NCI-H345 (cell line): ENCODE data around the gene ST7.
A peak's percentile ranks its signal among the peaks of the same experiment; 100 is the strongest.

Experiments
- DNase-seq: peaks from one replicate; lab custom pipeline; 2025; lab: John Stamatoyannopoulos, UW

ST7 gene

GRCh38 chr7:116979430-116979829, 26.1 kb downstream of the ST7 start:
- DNase-seq = no peak

DNA sequence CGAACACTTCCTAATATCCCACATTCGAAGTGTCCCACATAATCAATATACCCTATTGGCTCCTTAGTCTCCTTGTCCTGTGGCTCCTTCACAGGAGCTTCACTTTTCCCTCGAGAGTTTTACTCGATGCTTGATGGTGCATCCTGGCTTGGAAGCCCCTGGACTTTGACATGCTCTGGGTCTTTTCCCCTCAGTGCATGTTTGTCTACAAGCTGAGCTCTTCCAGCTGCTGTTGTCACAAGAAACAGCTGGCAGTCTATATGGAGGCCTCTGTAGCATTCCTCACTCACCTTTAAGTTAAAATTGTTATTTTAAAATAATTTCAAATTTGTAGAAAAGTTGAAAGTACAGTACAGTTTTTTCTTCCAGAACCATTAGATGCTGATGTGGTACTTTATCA, 27.1 kb downstream of the ST7 start:
- no peak for DNase-seq

DNA sequence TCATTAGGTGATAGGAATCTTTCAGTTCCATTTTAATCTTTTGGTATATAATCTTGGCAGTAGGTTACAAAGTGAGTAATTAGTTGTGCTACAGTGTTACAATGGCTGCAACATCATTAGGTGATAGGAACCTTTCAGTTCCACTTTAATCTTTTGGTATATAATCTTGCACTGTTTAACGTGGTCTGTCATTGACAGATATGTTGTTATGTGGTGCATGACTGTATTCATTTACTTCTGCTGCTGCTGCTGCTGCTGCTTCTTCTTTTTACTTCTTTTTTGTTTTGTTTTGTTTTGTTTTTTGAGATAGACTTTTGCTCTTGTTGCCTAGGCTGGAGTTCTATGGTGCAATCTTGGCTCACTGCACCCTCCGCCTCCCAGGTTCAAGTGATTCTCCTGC, 28.6 kb downstream of the ST7 start:
- DNase-seq = no peak

GRCh38 chr7:116984511-116984910, 31.2 kb downstream of the ST7 start:
- no peak for DNase-seq

GRCh38 chr7:116984917-116985316, 31.6 kb downstream of the ST7 start:
- DNase-seq = peak; percentile 22

DNA sequence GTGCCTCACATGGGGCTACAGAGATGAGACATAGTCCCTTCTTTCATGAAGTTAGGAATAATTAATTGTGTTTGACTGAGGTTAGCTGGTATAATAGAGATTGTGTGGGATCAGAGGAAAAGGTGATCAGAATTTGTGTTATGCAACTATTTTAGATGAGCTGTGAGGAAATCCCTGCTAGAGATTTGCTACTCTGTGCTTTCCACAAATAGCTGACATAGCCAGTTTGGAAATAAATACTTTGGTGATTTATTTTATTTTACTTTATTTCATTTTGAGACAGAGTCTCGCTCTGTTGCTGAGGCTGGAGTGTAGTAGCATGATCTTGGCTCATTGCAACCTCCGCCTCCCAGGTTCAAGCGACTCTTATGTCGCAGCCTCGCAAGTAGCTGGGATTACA, 32.3 kb downstream of the ST7 start:
- no peak for DNase-seq

- DNase-seq = no peak
Observed at GRCh38 chr7:116986611-116987565, 33.6 kb downstream of the ST7 start.

DNA sequence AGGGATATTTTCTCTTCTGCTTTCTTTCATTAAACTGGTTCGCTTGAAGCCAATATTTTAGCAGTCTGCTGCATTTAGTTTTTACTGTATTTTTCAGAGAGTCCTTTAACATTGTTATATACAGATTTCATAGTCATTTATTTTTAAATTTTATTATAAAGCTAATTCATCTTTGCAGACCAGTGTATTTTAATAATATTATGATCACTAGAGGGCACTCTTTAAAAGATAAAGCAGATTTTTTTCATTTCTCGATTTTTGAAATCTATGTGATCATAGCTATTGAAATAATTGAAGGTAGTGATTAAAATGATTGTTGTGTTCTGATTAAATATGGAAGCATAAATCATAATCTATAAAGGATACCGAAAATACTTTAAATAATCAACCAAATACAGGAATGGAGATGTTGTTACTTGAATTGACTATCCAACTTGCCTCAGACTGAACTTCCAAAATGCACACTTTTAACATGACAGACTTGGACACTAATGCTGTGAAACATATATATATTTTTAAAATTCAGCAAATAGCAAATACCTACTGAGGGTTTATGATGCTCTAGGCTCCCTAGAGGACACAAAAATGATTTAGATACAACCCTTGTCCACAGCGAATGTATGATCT, 35.2 kb downstream of the ST7 start:
- DNase-seq = no peak

- no peak for DNase-seq
Observed at GRCh38 chr7:116990056-116990455, 36.8 kb downstream of the ST7 start.

DNA sequence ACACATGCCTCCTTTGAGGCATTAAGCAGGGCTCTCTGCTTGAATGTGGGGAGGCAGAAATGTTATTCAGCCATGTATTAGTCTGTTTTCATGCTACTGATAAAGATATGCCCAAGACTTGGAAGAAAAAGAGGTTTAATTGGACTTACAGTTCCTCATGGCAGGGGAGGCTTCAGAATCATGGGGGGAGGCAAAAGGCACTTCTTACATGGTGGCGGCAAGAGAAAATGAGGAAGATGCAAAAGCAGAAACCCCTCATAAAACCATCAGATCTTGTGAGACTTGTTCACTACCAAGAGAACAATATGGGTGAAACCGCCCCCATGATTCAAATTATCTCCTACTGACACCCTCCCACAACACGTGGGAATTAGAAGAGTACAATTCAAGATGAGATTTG, 37.9 kb downstream of the ST7 start:
- no peak for DNase-seq

- DNase-seq = no peak
Observed at GRCh38 chr7:116994611-116995010, 41.3 kb downstream of the ST7 start.

DNA sequence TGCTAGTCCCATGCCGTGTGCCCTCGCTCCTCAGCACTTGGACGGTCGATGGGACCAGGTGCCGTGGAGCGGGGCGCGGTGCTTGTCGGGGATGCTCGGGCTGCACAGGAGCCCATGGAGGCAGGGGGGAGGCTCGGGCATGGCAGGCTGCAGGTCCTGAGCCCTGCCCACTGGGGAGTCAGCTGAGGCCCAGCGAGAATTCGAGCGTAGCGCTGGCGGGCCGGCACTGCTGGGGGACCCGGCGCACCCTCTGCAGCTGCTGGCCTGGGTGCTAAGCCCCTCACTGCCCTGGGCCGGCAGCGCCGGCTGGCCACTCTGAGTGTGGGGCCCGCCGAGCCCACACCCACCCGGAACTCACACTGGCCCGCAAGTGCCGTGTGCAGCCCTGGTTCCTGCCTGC, 44.7 kb downstream of the ST7 start:
- no peak for DNase-seq

GRCh38 chr7:116998567-116999175, 45.4 kb downstream of the ST7 start:
- no peak for DNase-seq

DNA sequence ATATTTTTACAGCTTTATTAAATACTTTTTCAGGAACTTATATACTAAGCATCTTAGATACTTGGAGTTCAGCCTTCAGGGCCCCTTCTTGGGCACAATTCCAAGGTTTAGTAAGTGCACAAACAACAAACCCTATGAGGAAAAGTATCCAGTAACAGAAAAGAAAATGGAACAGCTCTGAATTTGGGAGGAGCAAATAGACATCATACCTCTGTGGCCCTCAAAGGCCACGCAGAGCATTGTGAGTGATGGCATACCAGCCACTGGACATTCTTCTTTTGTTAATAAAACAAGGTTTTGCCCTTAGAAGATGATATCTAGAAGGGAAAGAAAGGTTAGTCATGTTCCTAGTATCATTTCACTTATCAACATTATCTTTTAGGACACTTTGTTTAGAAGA, 46.0 kb downstream of the ST7 start:
- DNase-seq = no peak

DNA sequence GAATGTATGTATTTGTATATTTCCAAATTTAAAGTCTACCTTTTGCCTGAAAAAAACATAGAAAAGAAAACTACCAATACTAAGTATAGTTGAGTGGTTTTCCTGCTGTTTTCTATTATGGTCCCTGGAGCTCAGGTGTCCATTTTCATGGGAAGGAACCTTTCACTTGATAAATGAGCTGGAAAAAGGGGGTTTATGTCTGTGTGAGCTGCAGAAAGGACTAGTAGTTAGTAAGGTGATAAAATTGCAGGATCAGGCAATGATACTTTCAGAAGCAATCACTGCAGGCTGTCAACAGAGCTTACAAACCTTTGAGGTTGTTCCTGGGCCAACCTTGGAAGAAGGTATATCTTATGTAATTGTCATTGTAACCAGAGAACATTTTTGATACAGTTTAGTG, 48.0 kb downstream of the ST7 start:
- DNase-seq = peak; percentile 39

- DNase-seq = no peak
Observed at GRCh38 chr7:117004899-117005298, 51.6 kb downstream of the ST7 start.

DNA sequence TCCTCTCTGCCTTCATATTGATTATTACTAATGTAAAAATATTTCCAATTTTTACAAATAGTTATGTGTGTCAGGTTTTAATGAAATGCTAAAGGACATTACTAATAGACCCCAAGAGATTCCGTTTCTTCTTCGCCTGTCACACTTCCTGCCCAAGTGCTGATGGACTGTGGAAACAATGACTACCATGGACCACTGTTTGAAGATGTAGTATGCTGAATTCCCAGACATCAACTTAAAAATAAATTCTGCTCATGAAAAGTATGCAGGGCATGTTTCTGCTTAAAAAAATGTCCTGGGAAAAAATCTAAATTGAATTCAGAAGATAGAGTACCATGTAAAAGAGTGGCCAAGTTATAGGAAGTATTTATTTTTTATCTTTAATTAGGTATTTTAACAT, 52.1 kb downstream of the ST7 start:
- no peak for DNase-seq

DNA sequence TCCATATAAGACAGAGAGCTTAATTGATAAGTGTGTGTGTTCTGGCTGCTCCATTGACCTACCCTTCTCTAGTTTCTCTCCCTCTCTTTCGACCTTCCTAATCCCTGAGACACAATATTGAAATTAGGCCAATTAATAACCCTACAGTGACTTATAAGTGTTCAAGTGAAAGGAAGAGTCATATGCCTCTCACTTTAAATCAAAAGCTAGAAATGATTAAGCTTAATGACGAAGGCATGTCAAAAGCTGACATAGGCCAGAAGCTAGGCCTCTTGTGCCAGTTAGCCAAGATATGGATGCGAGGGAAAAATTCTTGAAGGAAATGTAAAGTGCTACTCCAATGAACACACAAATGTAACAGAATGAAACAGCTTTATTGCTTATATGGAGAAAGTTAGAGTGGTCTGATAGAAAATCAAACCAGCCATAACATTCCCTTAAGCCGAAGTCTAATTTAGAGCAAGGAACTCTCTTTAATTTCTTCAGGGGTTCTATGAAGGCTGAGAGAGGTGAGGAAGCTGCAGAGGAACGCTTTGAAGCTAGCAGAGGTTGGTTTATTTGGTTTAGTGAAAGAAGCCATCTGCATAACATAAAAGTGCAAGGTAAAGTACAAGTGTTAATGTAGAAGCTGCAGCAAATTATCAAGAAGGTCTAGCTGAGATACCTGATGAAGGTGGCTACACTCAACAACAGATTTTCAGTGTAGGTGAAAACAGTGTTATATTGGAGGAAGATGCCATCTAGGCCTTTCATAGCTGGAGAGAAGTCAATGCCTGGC, 53.8 kb downstream of the ST7 start:
- no peak for DNase-seq

GRCh38 chr7:117008118-117008885, 55.0 kb downstream of the ST7 start:
- no peak for DNase-seq

DNA sequence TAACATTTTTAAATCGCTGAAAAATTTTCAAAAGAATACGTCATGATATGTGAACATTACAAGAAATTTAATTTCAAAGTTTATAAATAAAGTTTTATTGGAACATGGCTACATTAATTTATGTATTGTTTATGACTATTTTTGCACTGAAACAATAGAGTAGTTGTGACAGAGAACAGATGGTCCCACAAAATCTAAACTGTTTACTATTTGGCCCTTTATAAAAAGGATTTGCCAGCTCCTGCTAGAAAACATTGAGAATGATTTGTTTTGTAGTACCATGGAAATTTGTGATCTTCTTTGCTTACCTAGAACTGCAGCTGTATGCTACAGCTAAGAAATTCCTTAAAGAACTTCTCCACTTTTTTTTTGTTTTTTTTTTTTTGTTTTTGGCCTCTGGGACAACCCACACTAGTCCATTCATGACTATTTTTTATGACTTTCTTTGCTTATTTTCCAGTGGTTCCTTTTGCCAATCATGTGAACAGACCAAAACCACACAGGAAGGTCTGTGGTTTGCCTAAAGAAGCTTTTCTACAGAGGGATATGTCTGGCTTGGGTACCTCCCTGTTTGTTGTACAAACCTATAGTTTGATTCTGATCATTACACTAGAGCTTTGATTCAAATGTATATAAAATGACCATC, 55.7 kb downstream of the ST7 start:
- DNase-seq = no peak
